ENCODE measurements around the gene CHST11. TPM values are rescaled to one million over a fixed set of nuclear protein-coding genes. Genes with fewer than 3 reads are reported as not detected.

Gene CHST11
- total RNA-seq, 1 experiment from 2014 or later = 6.7 TPM

GRCh38 chr12:104421343-104421742, 35.4 kb upstream of the CHST11 start:
- no peak overlapping the region for H4K5ac ChIP-seq (ENCODE audit: insufficient read length, low read depth, low read length)
- H3T11ph ChIP-seq (ENCODE audit: low read length) = no peak overlapping the region
- H3K14ac ChIP-seq (ENCODE audit: insufficient read depth, low read length) = no peak overlapping the region
- H2BK20ac ChIP-seq (ENCODE audit: low read depth, low read length, poor library complexity, severe bottlenecking) = no peak overlapping the region
- H3K27ac ChIP-seq (ENCODE audit: insufficient read length, low read depth, low read length) = no peak overlapping the region
- no peaks in the 10 kb centered on the region for H3K4me1 Mint-ChIP-seq
- H3K27me3 ChIP-seq (ENCODE audit: insufficient read depth, low read length) = no peaks in the 10 kb centered on the region
- H2BK5ac ChIP-seq (ENCODE audit: insufficient read length, low read length) = no peak overlapping the region
- H2BK15ac ChIP-seq (ENCODE audit: low read depth, low read length) = no peak overlapping the region
- H3K79me2 ChIP-seq (ENCODE audit: insufficient read depth, low read length) = no peaks in the 10 kb centered on the region
- H3K18ac ChIP-seq (ENCODE audit: insufficient read length, low read depth, low read length) = no peak overlapping the region
- H2BK120ac ChIP-seq (ENCODE audit: low read depth, low read length, poor library complexity, severe bottlenecking) = no peak overlapping the region
- H3K4me1 ChIP-seq (ENCODE audit: insufficient read depth, low read length) = no peaks in the 10 kb centered on the region; the same call in 1 of the 2 replicates
- no peaks in the 10 kb centered on the region for H3K23me2 ChIP-seq (ENCODE audit: insufficient read length, low read depth, low read length, poor library complexity, severe bottlenecking)
- H3K4ac ChIP-seq (ENCODE audit: low read depth, low read length) = no peak overlapping the region
- no peak overlapping the region for H4K8ac ChIP-seq (replicated peaks; ENCODE audit: insufficient read length, low read depth, low read length)
- no peak for TF ChIP-seq CTCF (conservative IDR thresholded peaks at IDR 0.05)
- H2BK12ac ChIP-seq (ENCODE audit: insufficient read length, low read depth, low read length) = no peak overlapping the region
- peaks cover 2 to 11% (median 10%) of the 10 kb centered on the region in 3 experiments; a peak in 5 of 7 replicates for H3K36me3 Mint-ChIP-seq (ENCODE audit: insufficient read depth in 1 of 3, low read depth in 3 of 3)
- H3K9me3 ChIP-seq (ENCODE audit: control insufficient read depth, low read depth, low read length) = no peaks in the 10 kb centered on the region
- H3K79me1 ChIP-seq (ENCODE audit: insufficient read depth, low read depth, low read length, poor library complexity, severe bottlenecking) = no peaks in the 10 kb centered on the region
- no peak overlapping the region for H2AK5ac ChIP-seq (ENCODE audit: insufficient read length, low read length)
- H3K4me2 ChIP-seq (ENCODE audit: insufficient read depth, insufficient read length, low read length) = no peak overlapping the region
- H2AFZ ChIP-seq (ENCODE audit: low read length) = no peak overlapping the region
- peaks cover 5% of the 10 kb centered on the region; the same call in 1 of the 2 replicates for H3K27me3 Mint-ChIP-seq (ENCODE audit: low read depth)
- no peaks in the 10 kb centered on the region for H4K20me1 ChIP-seq (ENCODE audit: control insufficient read depth, insufficient read depth, insufficient read length)
- no peak overlapping the region for H4K91ac ChIP-seq (ENCODE audit: insufficient read length, low read depth, low read length)
- H3K23ac ChIP-seq (ENCODE audit: insufficient read length, low read depth, low read length) = no peak overlapping the region
- peaks cover 10 to 13% of the 10 kb centered on the region in 2 experiments; a peak in 3 of 5 replicates for H3K9me3 Mint-ChIP-seq
- H3K9ac ChIP-seq (ENCODE audit: extremely low read depth, insufficient read length, low read length) = no peak overlapping the region
- no CpG with 5 or more reads among the region's 2 CpGs for WGBS (ENCODE audit: extremely low coverage, insufficient read length, low lambda C conversion rate)
- DNase-seq = no peak
- H3K4me3 Mint-ChIP-seq = no peak overlapping the region
- no peak overlapping the region for H3K56ac ChIP-seq (ENCODE audit: insufficient read length, low read depth, low read length)
- H3K27ac Mint-ChIP-seq = no peak overlapping the region
